Epithelial cell of esophagus (primary cell): ENCODE data around the gene ZNF324B.
"Not testable (repeated sequence)": the region's sequence is repeated elsewhere in the genome, so short reads cannot be mapped to it uniquely, and the experiment has no call there.

ENCODE experiments used
- DNase-seq: peaks from one replicate; pipeline ENCODE4 v3.0.0; 2010; ENCODE audit warnings: low read depth
- H3K4me3 ChIP-seq: 2 replicates; pipeline ENCODE4 v1.5.1; 2011; ENCODE audit warnings: mild to moderate bottlenecking, low read length, control low read depth
- CTCF ChIP-seq: IDR thresholded peaks from 2 replicates; pipeline ENCODE4 v1.5.1; 2011; ENCODE audit warnings: low read depth, mild to moderate bottlenecking, low read length, control low read depth, inconsistent platforms; ENCODE audit not compliant: insufficient read depth; ENCODE audit errors: missing control alignments

ZNF324B gene

GRCh38 chr19:58483776-58484175 lies 32.4 kb downstream of the ZNF324B start:
- TF ChIP-seq CTCF, result no peak
- no peak for DNase-seq
- H3K4me3 ChIP-seq, result no peak overlapping the region

- not testable (repeated sequence) for DNase-seq, H3K4me3 ChIP-seq
These were observed 32.9 kb downstream of the ZNF324B start for GRCh38 chr19:58484349-58484748.

- no peak for TF ChIP-seq CTCF
- H3K4me3 ChIP-seq, result no peak overlapping the region
- DNase-seq, result no peak
These were observed 40.0 kb downstream of the ZNF324B start for GRCh38 chr19:58491393-58491792.

- H3K4me3 ChIP-seq, result no peak overlapping the region
- no peak for TF ChIP-seq CTCF
- no peak for DNase-seq
These were observed 40.8 kb downstream of the ZNF324B start for GRCh38 chr19:58492265-58492664.

- no peak for DNase-seq
- H3K4me3 ChIP-seq, result no peak overlapping the region
These were observed 46.3 kb downstream of the ZNF324B start for GRCh38 chr19:58497634-58498170.

GRCh38 chr19:58498316-58499020 lies 47.0 kb downstream of the ZNF324B start:
- peak overlapping the region; percentile 74 for H3K4me3 ChIP-seq
- no peak for TF ChIP-seq CTCF
- no peak for DNase-seq

More at GRCh38 chr19:58497634-58498170, 46.3 kb downstream of the ZNF324B start:
- TF ChIP-seq CTCF, result no peak

- H3K4me3 ChIP-seq, result peak overlapping the region; percentile 75
- TF ChIP-seq CTCF, result peak; percentile 50
These were observed 47.9 kb downstream of the ZNF324B start for GRCh38 chr19:58499021-58499927.

More at GRCh38 chr19:58499021-58499927, 47.9 kb downstream of the ZNF324B start:
- peak; percentile 99 for DNase-seq
